H1 (cell line): ENCODE measurements around the gene GARS1. TPM values are rescaled to one million over a fixed set of nuclear protein-coding genes. Genes with fewer than 3 reads are reported as not detected.

Experiments used
- CTCF ChIA-PET: fragments of 300-600 bp; sonication (Branson Sonifier 250); formaldehyde crosslinking; loops from one replicate; lab custom pipeline; 2021; ENCODE audit not compliant: partially characterized antibody; lab: Charles Lee
- POLR2A ChIA-PET: fragments of 300-600 bp; sonication (Branson Sonifier 250); formaldehyde crosslinking; loops from one replicate; lab custom pipeline; 2021; ENCODE audit warnings: inconsistent platforms; ENCODE audit not compliant: partially characterized antibody; lab: Charles Lee
- DNase-seq, 2 experiments: peaks; one replicate each; pipeline versions ENCODE4 v3.0.0 to v3.0.0-alpha.2; 2010 to 2022; ENCODE audit warnings: low spot score in 2 of 2, low read depth in 1 of 2, mixed read lengths in 1 of 2
- FAIRE-seq: peaks from 2 replicates; lab custom pipeline; 2011; peaks lifted over from hg19 to GRCh38; lab: Jason Lieb, UNC
- H2AFZ ChIP-seq: 2 replicates; pipeline ENCODE4 v1.8.1; 2012; ENCODE audit warnings: low read length, inconsistent platforms
- H2AK5ac ChIP-seq: 2 replicates; pipeline ENCODE4 v1.6.1; 2013; ENCODE audit warnings: low read depth, low read length
- H2BK120ac ChIP-seq: replicated peaks from 2 replicates; pipeline ENCODE3; 2013; ENCODE audit warnings: low read depth, low read length, inconsistent platforms
- H2BK12ac ChIP-seq: 2 replicates; pipeline ENCODE4 v1.6.1; 2013; ENCODE audit warnings: low read depth, low read length
- H2BK15ac ChIP-seq: 2 replicates; pipeline ENCODE4 v1.6.1; 2013; ENCODE audit warnings: low read length
- H2BK20ac ChIP-seq: 2 replicates; pipeline ENCODE4 v1.6.1; 2013; ENCODE audit warnings: low read length
- H2BK5ac ChIP-seq: 2 replicates; pipeline ENCODE4 v1.6.1; 2013; ENCODE audit warnings: low read depth, low read length
- H3K14ac ChIP-seq: 2 replicates; pipeline ENCODE4 v1.6.1; 2013; ENCODE audit warnings: inconsistent platforms; ENCODE audit not compliant: insufficient read length
- H3K18ac ChIP-seq: 2 replicates; pipeline ENCODE4 v1.6.1; 2013; ENCODE audit warnings: low read length; ENCODE audit errors: extremely low read depth
- H3K23ac ChIP-seq: 2 replicates; pipeline ENCODE4 v1.6.1; 2013; ENCODE audit warnings: inconsistent platforms; ENCODE audit not compliant: insufficient read length
- H3K23me2 ChIP-seq: 2 replicates; pipeline ENCODE4 v1.6.1; 2013; ENCODE audit warnings: low read depth, low read length
- H3K27ac ChIP-seq: 2 replicates; pipeline ENCODE4 v1.6.1; 2011; ENCODE audit warnings: low read depth, low read length, inconsistent platforms
- H3K27me3 ChIP-seq, 4 experiments: replicated peaks in 1 of 4; 1 replicate in 1 of 4; 2 replicates in 3 of 4; pipeline versions ENCODE4 v1.6.1 to v1.8.1; 2011 to 2013; ENCODE audit warnings: low read length in 3 of 4, mild to moderate bottlenecking in 3 of 4, inconsistent platforms in 2 of 4, mixed read lengths in 2 of 4, moderate library complexity in 1 of 4; ENCODE audit not compliant: control insufficient read depth in 3 of 4, insufficient read depth in 3 of 4; ENCODE audit errors: extremely low read depth in 1 of 4
- H3K36me3 ChIP-seq, 4 experiments: 2 replicates each; pipeline versions ENCODE4 v1.6.1 to v1.8.1; 2011 to 2013; ENCODE audit warnings: mild to moderate bottlenecking in 4 of 4, low read length in 3 of 4, moderate library complexity in 2 of 4, control low read depth in 1 of 4, inconsistent platforms in 1 of 4; ENCODE audit not compliant: insufficient read depth in 4 of 4, control insufficient read depth in 2 of 4
- H3K4ac ChIP-seq: replicated peaks from 2 replicates; pipeline ENCODE3; 2013; ENCODE audit warnings: low read length, low read depth, mixed read lengths, inconsistent platforms; ENCODE audit not compliant: insufficient read length
- H3K4me1 ChIP-seq, 4 experiments: replicated peaks in 1 of 4; 1 replicate in 1 of 4; 2 replicates in 3 of 4; pipeline versions ENCODE4 v1.6.1 to v1.8.1; 2011 to 2013; ENCODE audit warnings: low read length in 3 of 4, inconsistent platforms in 2 of 4, mixed read lengths in 1 of 4; ENCODE audit not compliant: insufficient read depth in 4 of 4, control insufficient read depth in 3 of 4
- H3K4me2 ChIP-seq, 2 experiments: 2 replicates each; pipeline versions ENCODE4 v1.6.1 to v1.8.1; 2011 to 2013; ENCODE audit warnings: low read depth in 2 of 2, low read length in 2 of 2, control low read depth in 1 of 2, inconsistent platforms in 1 of 2, mild to moderate bottlenecking in 1 of 2; ENCODE audit not compliant: insufficient read depth in 1 of 2
- H3K4me3 ChIP-seq, 4 experiments: fragments of 200-600, 300-600 bp in 1 of 4; sonication (generic), shearing (Covaris generic), sonication (Bioruptor Twin) in 1 of 4; 2 replicates each; pipeline versions ENCODE4 v1.5.1 to v1.8.1; 2011 to 2016; ENCODE audit warnings: low read length in 4 of 4, low read depth in 3 of 4, control low read depth in 2 of 4, inconsistent platforms in 2 of 4, mild to moderate bottlenecking in 2 of 4, mixed read lengths in 1 of 4, moderate library complexity in 1 of 4; ENCODE audit not compliant: insufficient read depth in 2 of 4; ENCODE audit errors: extremely low read depth in 1 of 4
- H3K56ac ChIP-seq: replicated peaks from 2 replicates; pipeline ENCODE3; 2013; ENCODE audit warnings: low read depth, mild to moderate bottlenecking, mixed read lengths, low read length, inconsistent platforms; ENCODE audit not compliant: insufficient read length
- H3K79me1 ChIP-seq: 2 replicates; pipeline ENCODE4 v1.6.1; 2013; ENCODE audit warnings: low read depth, low read length, control low read depth
- H3K79me2 ChIP-seq, 2 experiments: 2 replicates each; pipeline versions ENCODE4 v1.6.1 to v1.8.1; 2012 to 2013; ENCODE audit warnings: low read length in 2 of 2, mild to moderate bottlenecking in 2 of 2, inconsistent platforms in 1 of 2; ENCODE audit not compliant: insufficient read depth in 2 of 2, control insufficient read depth in 1 of 2
- H3K9ac ChIP-seq, 4 experiments: replicated peaks in 1 of 4; 1 replicate in 1 of 4; 2 replicates in 3 of 4; pipeline versions ENCODE4 v1.6.1 to v1.8.1; 2011 to 2013; ENCODE audit warnings: low read depth in 3 of 4, low read length in 3 of 4, control low read depth in 2 of 4, mild to moderate bottlenecking in 2 of 4, moderate library complexity in 2 of 4, inconsistent platforms in 1 of 4; ENCODE audit errors: extremely low read depth in 1 of 4
- H3K9me3 ChIP-seq, 2 experiments: 2 replicates each; pipeline versions ENCODE4 v1.6.1 to v1.8.1; 2012 to 2013; ENCODE audit warnings: mild to moderate bottlenecking in 2 of 2, moderate library complexity in 2 of 2, control low read depth in 1 of 2, inconsistent platforms in 1 of 2, low read depth in 1 of 2, low read length in 1 of 2, mixed read lengths in 1 of 2; ENCODE audit not compliant: insufficient read depth in 2 of 2
- H4K20me1 ChIP-seq, 2 experiments: replicated peaks in 1 of 2; 2 replicates each; pipeline versions ENCODE3 to v1.8.1; 2011 to 2013; ENCODE audit warnings: inconsistent platforms in 2 of 2, low read length in 2 of 2, mild to moderate bottlenecking in 1 of 2; ENCODE audit not compliant: insufficient read depth in 2 of 2, control insufficient read depth in 1 of 2
- H4K5ac ChIP-seq: 2 replicates; pipeline ENCODE4 v1.6.1; 2013; ENCODE audit warnings: low read length, low read depth, mixed read lengths, inconsistent platforms; ENCODE audit not compliant: insufficient read length
- H4K8ac ChIP-seq: 2 replicates; pipeline ENCODE4 v1.8.0; 2013; ENCODE audit warnings: mild to moderate bottlenecking, moderate library complexity, low read length, inconsistent platforms; ENCODE audit not compliant: insufficient read depth; ENCODE audit errors: extremely low read depth
- H4K91ac ChIP-seq: replicated peaks from 2 replicates; pipeline ENCODE3; 2013; ENCODE audit warnings: low read length, mixed read lengths, inconsistent platforms; ENCODE audit not compliant: insufficient read length
- ASH2L ChIP-seq: fragments of 200-600, 300-600 bp; sonication (generic); IDR thresholded peaks from one replicate; pipeline ENCODE4 v1.7.1; 2017; ENCODE audit warnings: low read length
- ATF3 ChIP-seq: IDR thresholded peaks from 2 replicates; pipeline ENCODE4 v1.6.1; 2011; ENCODE audit warnings: low read depth, mild to moderate bottlenecking, low read length; ENCODE audit not compliant: insufficient read depth
- CHD1 ChIP-seq: IDR thresholded peaks from 2 replicates; pipeline ENCODE4 v1.6.1; 2012; ENCODE audit warnings: low read depth, low read length, improper control_type of control experiment
- EGR1 ChIP-seq: IDR thresholded peaks from 2 replicates; pipeline ENCODE4 v1.6.1; 2011; ENCODE audit warnings: low read depth, low read length, borderline replicate concordance
- GTF2F1 ChIP-seq: IDR thresholded peaks from 2 replicates; pipeline ENCODE4 v1.6.1; 2012; ENCODE audit warnings: low read depth, low read length, improper control_type of control experiment, borderline replicate concordance
- KDM1A ChIP-seq: fragments of 200-600, 300-600 bp; sonication (generic); IDR thresholded peaks from 2 replicates; pipeline ENCODE4 v1.7.1; 2016; ENCODE audit warnings: mild to moderate bottlenecking, low read length, borderline replicate concordance
- MAX ChIP-seq: IDR thresholded peaks from 2 replicates; pipeline ENCODE4 v1.6.1; 2012; ENCODE audit warnings: inconsistent platforms
- NANOG ChIP-seq: IDR thresholded peaks from 2 replicates; pipeline ENCODE4 v1.6.1; 2011; ENCODE audit warnings: low read length, low read depth, mild to moderate bottlenecking, inconsistent platforms; ENCODE audit not compliant: insufficient read depth, poor library complexity, severe bottlenecking
- PHF8 ChIP-seq: fragments of 200-600 bp; sonication (generic); conservative IDR thresholded peaks from 2 replicates; pipeline ENCODE4 v1.7.1; 2012; ENCODE audit warnings: low read depth, mild to moderate bottlenecking, inconsistent platforms, low read length, moderate library complexity
- POU5F1 ChIP-seq: IDR thresholded peaks from 2 replicates; pipeline ENCODE4 v1.6.1; 2011; ENCODE audit warnings: low read depth, mild to moderate bottlenecking, low read length, moderate library complexity
- SP1 ChIP-seq: IDR thresholded peaks from 2 replicates; pipeline ENCODE4 v1.6.1; 2011; ENCODE audit warnings: low read depth, low read length
- TEAD4 ChIP-seq: IDR thresholded peaks from 2 replicates; pipeline ENCODE4 v1.6.1; 2012; ENCODE audit warnings: low read depth, low read length, inconsistent platforms, mixed read lengths
- ZNF274 ChIP-seq: IDR thresholded peaks from 2 replicates; pipeline ENCODE4 v1.7.0; 2012; ENCODE audit warnings: low read length, borderline replicate concordance; ENCODE audit errors: extremely low read depth
- WGBS, 2 experiments: shearing (Covaris generic) in 1 of 2; methylation state at CpG; one replicate each; pipeline versions ENCODE4 v1.1.6 to v1.1.7; 2013 to 2015; ENCODE audit warnings: low lambda C conversion rate in 2 of 2, mixed read lengths in 2 of 2, inconsistent platforms in 1 of 2, low coverage in 1 of 2, missing lambda C conversion rate in 1 of 2; ENCODE audit not compliant: insufficient replicate concordance in 2 of 2, insufficient coverage in 1 of 2, insufficient read length in 1 of 2; ENCODE audit errors: extremely low coverage in 1 of 2, missing lambda C conversion rate in 1 of 2; 5-methylcytosine and 5-hydroxymethylcytosine counted together
- polyA plus RNA-seq, 7 experiments: library from polyadenylated mRNA; depleted of rRNA in 3 of 7; stranded (reverse) in 5 of 7; unstranded in 2 of 7; fragments of >200 nt in 5 of 7; fragments of 200-250 nt in 2 of 7; gene quantifications; 1 replicate in 5 of 7; 2 replicates in 1 of 7; 4 replicates in 1 of 7; pipeline versions ENCODE4 v1.2.1 to v1.2.3, GENCODE V29; 2011 to 2013; ENCODE audit warnings: missing spikeins in 2 of 7, mixed read lengths in 2 of 7
- total RNA-seq: library from RNA; stranded (reverse); fragmentation: NEBNext Ultra II Directional; extraction: Animal tissue kit (Norgen Biotek cat#: 25700); gene quantifications from 2 replicates; pipeline ENCODE4 v1.2.1, GENCODE V29; 2021

Gene GARS1
- total and polyA plus RNA-seq, 2 of the 8 experiments (the other 6 are each of a cell fraction or from before 2014, with no cell fraction given): 270 to 476 TPM

GRCh38 chr7:30659312-30659711 is 64.6 kb downstream of the GARS1 start:
- H2BK5ac ChIP-seq: no peak overlapping the region
- H3K79me2 ChIP-seq: no peaks in the 10 kb centered on the region
- no peak overlapping the region for H3K4me3 ChIP-seq
- FAIRE-seq (no peak), DNase-seq (no peak)
- 85% methylated on average over 3 of the region's 3 CpGs; no CpG with 5 or more reads in 1 of the 2 experiments for WGBS, 2 experiments
- H3K9me3 ChIP-seq: no peaks in the 10 kb centered on the region
- peaks cover 5% of the 10 kb centered on the region; the same call in 1 of the 2 replicates for H3K23me2 ChIP-seq
- POLR2A ChIA-PET: interaction anchor here (1.7 kb wide), 1 partner anchor 24 kb away, joined by 4 read pairs; no protein-coding TSS in a partner anchor
- no peak overlapping the region for H2BK12ac ChIP-seq
- H3K14ac ChIP-seq: no peak overlapping the region
- no peaks in the 10 kb centered on the region; the same call in 1 of the 2 replicates for H3K79me1 ChIP-seq
- no peak overlapping the region for H3K23ac ChIP-seq
- H3K27ac ChIP-seq: no peak overlapping the region
- no peak overlapping the region for H3K9ac ChIP-seq
- H4K8ac ChIP-seq: no peak overlapping the region
- H2AFZ ChIP-seq: no peak overlapping the region
- H4K5ac ChIP-seq: no peak overlapping the region
- H3K4me1 ChIP-seq: no peaks in the 10 kb centered on the region; a peak in 1 of 7 replicates
- CTCF ChIA-PET: interaction anchor here (0.6 to 7.5 kb wide), 12 partner anchors 10 to 110 kb away, joined by 3 to 68 read pairs (median 3); partner anchors contain the start of gene CRHR2
- H4K91ac ChIP-seq: no peak overlapping the region
- no peaks in the 10 kb centered on the region; a peak in 1 of 7 replicates for H3K27me3 ChIP-seq
- no peak overlapping the region for H2AK5ac ChIP-seq
- H3K36me3 ChIP-seq: no peaks in the 10 kb centered on the region; a peak in 1 of 8 replicates
- H3K4me2 ChIP-seq: no peak overlapping the region
- no peak overlapping the region for H2BK15ac ChIP-seq
- H3K56ac ChIP-seq: no peak overlapping the region
- H4K20me1 ChIP-seq: peaks cover under 1 to 10% of the 10 kb centered on the region in 2 experiments
- no peak overlapping the region for H2BK120ac ChIP-seq
- H3K4ac ChIP-seq: no peak overlapping the region
- H3K18ac ChIP-seq: no peak overlapping the region
- no peak overlapping the region for H2BK20ac ChIP-seq
- TF ChIP-seq SP1 (no peak), ASH2L (no peak), ZNF274 (no peak), MAX (no peak), PHF8 (no peak), ATF3 (no peak), POU5F1 (no peak), CHD1 (no peak), NANOG (no peak), TEAD4 (no peak), KDM1A (no peak), EGR1 (no peak), GTF2F1 (no peak)
